NCI-H1930 (cell line): ENCODE results near the gene MAN2A2.
"Not testable (repeated sequence)": the region's sequence is repeated elsewhere in the genome, so short reads cannot be mapped to it uniquely, and the experiment has no call there.

Experiments
- DNase-seq, 2 experiments: peaks; one replicate each; lab custom pipeline; 2025; lab: John Stamatoyannopoulos, UW

MAN2A2 gene

GRCh38 chr15:90921887-90922286, 18.8 kb downstream of the MAN2A2 start:
- no peak for DNase-seq

- DNase-seq = not testable (repeated sequence)
Measured at GRCh38 chr15:90922712-90923322, 19.7 kb downstream of the MAN2A2 start.

GRCh38 chr15:90924375-90924774, 21.3 kb downstream of the MAN2A2 start:
- no peak for DNase-seq

- not testable (repeated sequence) for DNase-seq
Measured at GRCh38 chr15:90926766-90927165, 23.7 kb downstream of the MAN2A2 start.

GRCh38 chr15:90928106-90928505, 25.0 kb downstream of the MAN2A2 start:
- not testable (repeated sequence) for DNase-seq

GRCh38 chr15:90929246-90930019, 26.3 kb downstream of the MAN2A2 start:
- DNase-seq = no peak

GRCh38 chr15:90930861-90931574, 27.9 kb downstream of the MAN2A2 start:
- no peak for DNase-seq

- no peak for DNase-seq
Measured at GRCh38 chr15:90931575-90931827, 28.4 kb downstream of the MAN2A2 start.

- DNase-seq = peak; percentile 68 to 76
Measured at GRCh38 chr15:90931828-90932659, 28.9 kb downstream of the MAN2A2 start, which contains the start of gene HDDC3. Gene HDDC3 (minus strand): TSS chr15:90932549. CDS start chr15:90932540, 9 bp downstream.

- DNase-seq = no peak
Measured at GRCh38 chr15:90932660-90932991, 29.5 kb downstream of the MAN2A2 start.

GRCh38 chr15:90933301-90933700, 30.2 kb downstream of the MAN2A2 start:
- DNase-seq = no peak

GRCh38 chr15:90934256-90934948, 31.3 kb downstream of the MAN2A2 start:
- peak; percentile 53 to 74 for DNase-seq

GRCh38 chr15:90934949-90935751, 32.0 kb downstream of the MAN2A2 start, which contains the start of gene UNC45A:
Gene UNC45A (plus strand): TSS chr15:90935285. CDS start chr15:90935325, 40 bp downstream.
- DNase-seq = peak; percentile 74 to 85

- no peak for DNase-seq
Measured at GRCh38 chr15:90936823-90937222, 33.7 kb downstream of the MAN2A2 start.

- DNase-seq = no peak
Measured at GRCh38 chr15:90938261-90938660, 35.2 kb downstream of the MAN2A2 start.

- DNase-seq = no peak
Measured at GRCh38 chr15:90939756-90940155, 36.7 kb downstream of the MAN2A2 start.

GRCh38 chr15:90941038-90941437, 37.9 kb downstream of the MAN2A2 start:
- DNase-seq = no peak

- no peak for DNase-seq
Measured at GRCh38 chr15:90942354-90943120, 39.4 kb downstream of the MAN2A2 start.

- no peak for DNase-seq
Measured at GRCh38 chr15:90945091-90945490, 42.0 kb downstream of the MAN2A2 start.

- DNase-seq = no peak
Measured at GRCh38 chr15:90946538-90946937, 43.4 kb downstream of the MAN2A2 start.
